ENCODE measurements around the gene ACTN4.

ACTN4 gene

GRCh38 chr19:38708413-38709024 lies 61.1 kb downstream of the ACTN4 start:
- DNase-seq (ENCODE audit: low read depth in 2 of 2): no peak

- no peak for DNase-seq (ENCODE audit: low read depth in 2 of 2)
Observed at GRCh38 chr19:38709119-38709518, 61.7 kb downstream of the ACTN4 start.

- no peak for DNase-seq (ENCODE audit: low read depth in 2 of 2)
Observed at GRCh38 chr19:38709671-38710415, 62.4 kb downstream of the ACTN4 start.

- no peak for DNase-seq (ENCODE audit: low read depth in 2 of 2)
Observed at GRCh38 chr19:38710416-38710702, 62.9 kb downstream of the ACTN4 start.

- DNase-seq (ENCODE audit: low read depth in 2 of 2): no peak
Observed at GRCh38 chr19:38710928-38711725, 63.7 kb downstream of the ACTN4 start.

GRCh38 chr19:38711726-38712153 lies 64.3 kb downstream of the ACTN4 start:
- no peak for DNase-seq (ENCODE audit: low read depth in 2 of 2)

GRCh38 chr19:38712161-38712748 lies 64.8 kb downstream of the ACTN4 start:
- DNase-seq (ENCODE audit: low read depth in 2 of 2): no peak

GRCh38 chr19:38713227-38713649 lies 65.8 kb downstream of the ACTN4 start:
- DNase-seq (ENCODE audit: low read depth in 2 of 2): no peak

GRCh38 chr19:38713865-38714264 lies 66.4 kb downstream of the ACTN4 start:
- no peak for DNase-seq (ENCODE audit: low read depth in 2 of 2)

GRCh38 chr19:38714354-38714778 lies 66.9 kb downstream of the ACTN4 start:
- DNase-seq (ENCODE audit: low read depth in 2 of 2): no peak

- no peak for DNase-seq (ENCODE audit: low read depth in 2 of 2)
Observed at GRCh38 chr19:38715555-38715954, 68.1 kb downstream of the ACTN4 start.

- DNase-seq (ENCODE audit: low read depth in 2 of 2): no peak
Observed at GRCh38 chr19:38717051-38717450, 69.6 kb downstream of the ACTN4 start.

- no peak for DNase-seq (ENCODE audit: low read depth in 2 of 2)
Observed at GRCh38 chr19:38717855-38718254, 70.4 kb downstream of the ACTN4 start.

- DNase-seq (ENCODE audit: low read depth in 2 of 2): no peak
Observed at GRCh38 chr19:38718747-38719543, 71.5 kb downstream of the ACTN4 start.

- no peak for DNase-seq (ENCODE audit: low read depth in 2 of 2)
Observed at GRCh38 chr19:38719761-38720558, 72.5 kb downstream of the ACTN4 start.

- no peak for DNase-seq (ENCODE audit: low read depth in 2 of 2)
Observed at GRCh38 chr19:38720559-38721236, 73.2 kb downstream of the ACTN4 start.

GRCh38 chr19:38721496-38721895 lies 74.0 kb downstream of the ACTN4 start:
- DNase-seq (ENCODE audit: low read depth in 2 of 2): no peak

- DNase-seq (ENCODE audit: low read depth in 2 of 2): no peak
Observed at GRCh38 chr19:38721979-38722773, 74.7 kb downstream of the ACTN4 start.

GRCh38 chr19:38722947-38723605 lies 75.6 kb downstream of the ACTN4 start:
- DNase-seq (ENCODE audit: low read depth in 2 of 2): no peak

Data from stimulated activated CD4-positive, alpha-beta T cell treated with anti-CD3 and anti-CD28 coated beads, Interleukin-1b, Interleukin-23, amount 100 ng/mL, for 4 hours (primary cell).